Measurements from ENCODE around the gene HNRNPU.

- TF ChIP-seq ZFP3 (CRISPR knock-in tag; IDR thresholded peaks at IDR 0.05): no peak
- TF ChIP-seq ESRRG (CRISPR knock-in tag; IDR thresholded peaks at IDR 0.05): no peak
- TF ChIP-seq ARNTL (CRISPR knock-in tag; IDR thresholded peaks at IDR 0.05; ENCODE audit: borderline replicate concordance, low read depth): no peak
Observed at GRCh38 chr1:244854865-244855578, 9.3 kb downstream of the HNRNPU start.

Measured in SK-N-SH treated with all-trans-retinoic acid at 6 μM for 48 hours (cell line).